ENCODE results near the gene IFITM10. TPM values are rescaled to one million over a fixed set of nuclear protein-coding genes. Genes with fewer than 3 reads are reported as not detected.

IFITM10 gene
- polyA plus RNA-seq, 1 of the 3 experiments (the other 2 are of a cell fraction): 0.21 TPM

DNA sequence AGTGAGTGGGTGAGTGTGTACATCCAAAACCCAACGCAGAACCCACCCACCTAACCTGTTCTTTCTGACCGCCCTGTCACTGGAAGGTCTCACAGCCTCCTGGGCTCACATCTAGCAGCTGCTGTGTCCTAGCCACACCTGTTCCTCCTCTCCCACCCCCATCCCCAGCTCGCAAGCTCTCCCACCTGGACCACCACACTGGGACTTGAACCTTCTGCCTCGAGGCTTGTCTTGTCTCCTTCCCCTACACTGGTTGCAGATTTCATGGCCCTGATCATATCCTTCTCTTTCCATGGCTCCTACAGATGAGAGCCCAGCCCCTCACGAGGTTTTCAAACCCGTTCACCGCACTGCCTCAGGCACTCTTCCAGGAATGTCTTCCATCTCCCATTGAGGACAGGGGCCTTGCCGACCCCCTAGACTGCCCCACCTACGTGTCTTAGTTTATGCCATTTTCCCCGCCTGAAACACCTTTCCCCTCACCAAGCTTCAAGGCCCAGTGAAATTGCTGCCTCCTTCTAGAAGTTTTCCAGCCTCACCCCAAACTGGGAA lies 6.7 kb downstream of the IFITM10 start:
- no peak overlapping the region for H3K9ac ChIP-seq
- no peaks in the 10 kb centered on the region for H3K9me3 ChIP-seq
- no peaks in the 10 kb centered on the region for H3K27me3 ChIP-seq (ENCODE audit: insufficient read depth)
- CTCF ChIA-PET: interaction anchor here (0.8 to 2.6 kb wide), 6 partner anchors 26 to 408 kb away, joined by 3 to 26 read pairs (median 9); no protein-coding TSS in a partner anchor
- no peaks in the 10 kb centered on the region for H4K20me1 ChIP-seq (ENCODE audit: insufficient read depth)
- H3K36me3 ChIP-seq (replicated peaks in 1 of 2; ENCODE audit: control insufficient read depth in 1 of 2, insufficient read depth in 2 of 2, low read length in 1 of 2): no peaks in the 10 kb centered on the region
- no peak overlapping the region for H2AFZ ChIP-seq (ENCODE audit: low read depth)
- no peak overlapping the region for H3K4me3 ChIP-seq (ENCODE audit: low read depth in 2 of 2, low read length in 1 of 2)
- no peak for DNase-seq
- TF ChIP-seq GATA2 (CRISPR knock-in tag; IDR thresholded peaks at IDR 0.05) (no peak), POLR2AphosphoS5 (IDR thresholded peaks at IDR 0.05; ENCODE audit: low read depth, low read length) (no peak), EZH2phosphoT487 (IDR thresholded peaks at IDR 0.05; ENCODE audit: borderline replicate concordance, low read depth) (no peak)
- peak overlapping the region in 1 of 2 experiments; percentile 92; a peak in 2 of 4 replicates for H3K27ac ChIP-seq (ENCODE audit: low read depth in 2 of 2, low read length in 1 of 2)
- POLR2A ChIA-PET: interaction anchor here (1.1 kb wide), 1 partner anchor 50 kb away, joined by 4 read pairs; no protein-coding TSS in a partner anchor
- H3K4me1 ChIP-seq (ENCODE audit: control insufficient read depth in 1 of 2, insufficient read depth in 2 of 2, low read depth in 1 of 2, low read length in 1 of 2): peaks cover 0 to 50% of the 10 kb centered on the region in 2 experiments; a peak in 1 of 4 replicates
- H3K79me2 ChIP-seq (ENCODE audit: insufficient read depth): no peaks in the 10 kb centered on the region
- H3K9me2 ChIP-seq: no peaks in the 10 kb centered on the region
- H3K4me2 ChIP-seq: no peak overlapping the region
- H3F3A ChIP-seq (replicated peaks; ENCODE audit: insufficient read depth): peaks cover 7% of the 10 kb centered on the region
- 64% methylated on average over 10 of the region's 10 CpGs for WGBS (ENCODE audit: low lambda C conversion rate)

DNA sequence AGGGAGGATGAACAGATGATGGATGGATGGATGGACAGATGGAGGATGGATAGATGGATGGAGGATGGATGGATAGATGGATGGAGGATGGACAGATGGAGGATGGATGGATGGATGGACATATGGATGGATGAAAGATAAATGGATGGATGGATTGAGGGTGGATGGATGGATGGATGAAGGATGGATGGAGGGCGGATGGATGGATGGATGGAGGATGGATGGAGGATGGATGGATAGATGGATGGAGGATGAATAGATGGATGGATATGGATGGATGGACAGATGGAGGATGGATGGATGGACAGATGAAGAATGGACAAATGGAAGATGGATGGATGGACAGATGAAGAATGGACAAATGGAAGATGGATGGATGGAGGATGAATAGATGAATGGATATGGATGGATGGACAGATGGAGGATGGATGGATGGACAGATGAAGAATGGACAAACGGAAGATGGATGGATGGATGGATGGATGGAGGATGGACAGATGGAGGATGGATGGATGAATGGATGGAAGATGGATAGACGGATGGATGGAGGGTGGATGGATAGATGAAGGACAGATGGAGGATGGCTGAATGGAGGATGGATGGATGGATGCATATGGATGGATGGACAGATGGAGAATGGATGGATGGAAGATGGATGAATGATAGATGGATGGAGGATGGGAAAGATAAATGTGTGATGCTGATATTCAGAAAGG lies 7.4 kb downstream of the IFITM10 start:
- Histone ChIP-seq H3K9me2 (no peaks in the 10 kb centered on the region), H3F3A (replicated peaks; ENCODE audit: insufficient read depth) (peaks cover 7% of the 10 kb centered on the region), H3K9ac (no peak overlapping the region), H3K36me3 (replicated peaks in 1 of 2; ENCODE audit: control insufficient read depth in 1 of 2, insufficient read depth in 2 of 2, low read length in 1 of 2) (no peaks in the 10 kb centered on the region), H3K27me3 (ENCODE audit: insufficient read depth) (no peaks in the 10 kb centered on the region), H3K4me3 (ENCODE audit: low read depth in 2 of 2, low read length in 1 of 2) (no peak overlapping the region), H2AFZ (ENCODE audit: low read depth) (no peak overlapping the region), H3K9me3 (no peaks in the 10 kb centered on the region), H3K79me2 (ENCODE audit: insufficient read depth) (no peaks in the 10 kb centered on the region), H3K4me2 (no peak overlapping the region), H4K20me1 (ENCODE audit: insufficient read depth) (no peaks in the 10 kb centered on the region), H3K27ac (ENCODE audit: low read depth in 2 of 2, low read length in 1 of 2) (peak overlapping the region in 1 of 2 experiments; percentile 92; a peak in 1 of 4 replicates), H3K4me1 (ENCODE audit: control insufficient read depth in 1 of 2, insufficient read depth in 2 of 2, low read depth in 1 of 2, low read length in 1 of 2) (peaks cover 0 to 48% of the 10 kb centered on the region in 2 experiments; a peak in 1 of 4 replicates)
- DNase-seq: no peak
- ChIA-PET CTCF (interaction anchor here (1.9 to 2.6 kb wide), 2 partner anchors 49 to 89 kb away, joined by 25 to 26 read pairs; no protein-coding TSS in a partner anchor), POLR2A (no interaction called here)
- WGBS (ENCODE audit: low lambda C conversion rate): 53% methylated on average over 3 of the region's 3 CpGs
- TF ChIP-seq EZH2phosphoT487 (IDR thresholded peaks at IDR 0.05; ENCODE audit: borderline replicate concordance, low read depth): no peak
- TF ChIP-seq YY1 (IDR thresholded peaks at IDR 0.05; ENCODE audit: low read depth): no peak
- TF ChIP-seq, protein P1, sequence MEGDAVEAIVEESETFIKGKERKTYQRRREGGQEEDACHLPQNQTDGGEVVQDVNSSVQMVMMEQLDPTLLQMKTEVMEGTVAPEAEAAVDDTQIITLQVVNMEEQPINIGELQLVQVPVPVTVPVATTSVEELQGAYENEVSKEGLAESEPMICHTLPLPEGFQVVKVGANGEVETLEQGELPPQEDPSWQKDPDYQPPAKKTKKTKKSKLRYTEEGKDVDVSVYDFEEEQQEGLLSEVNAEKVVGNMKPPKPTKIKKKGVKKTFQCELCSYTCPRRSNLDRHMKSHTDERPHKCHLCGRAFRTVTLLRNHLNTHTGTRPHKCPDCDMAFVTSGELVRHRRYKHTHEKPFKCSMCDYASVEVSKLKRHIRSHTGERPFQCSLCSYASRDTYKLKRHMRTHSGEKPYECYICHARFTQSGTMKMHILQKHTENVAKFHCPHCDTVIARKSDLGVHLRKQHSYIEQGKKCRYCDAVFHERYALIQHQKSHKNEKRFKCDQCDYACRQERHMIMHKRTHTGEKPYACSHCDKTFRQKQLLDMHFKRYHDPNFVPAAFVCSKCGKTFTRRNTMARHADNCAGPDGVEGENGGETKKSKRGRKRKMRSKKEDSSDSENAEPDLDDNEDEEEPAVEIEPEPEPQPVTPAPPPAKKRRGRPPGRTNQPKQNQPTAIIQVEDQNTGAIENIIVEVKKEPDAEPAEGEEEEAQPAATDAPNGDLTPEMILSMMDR (IDR thresholded peaks at IDR 0.05): no peak
- TF ChIP-seq, protein P2, sequence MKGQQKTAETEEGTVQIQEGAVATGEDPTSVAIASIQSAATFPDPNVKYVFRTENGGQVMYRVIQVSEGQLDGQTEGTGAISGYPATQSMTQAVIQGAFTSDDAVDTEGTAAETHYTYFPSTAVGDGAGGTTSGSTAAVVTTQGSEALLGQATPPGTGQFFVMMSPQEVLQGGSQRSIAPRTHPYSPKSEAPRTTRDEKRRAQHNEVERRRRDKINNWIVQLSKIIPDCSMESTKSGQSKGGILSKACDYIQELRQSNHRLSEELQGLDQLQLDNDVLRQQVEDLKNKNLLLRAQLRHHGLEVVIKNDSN (IDR thresholded peaks at IDR 0.05; ENCODE audit: borderline replicate concordance, low read depth): no peak
- no peak for TF ChIP-seq MEF2A (IDR thresholded peaks at IDR 0.05; ENCODE audit: borderline replicate concordance, low read depth)
- TF ChIP-seq, protein P3, sequence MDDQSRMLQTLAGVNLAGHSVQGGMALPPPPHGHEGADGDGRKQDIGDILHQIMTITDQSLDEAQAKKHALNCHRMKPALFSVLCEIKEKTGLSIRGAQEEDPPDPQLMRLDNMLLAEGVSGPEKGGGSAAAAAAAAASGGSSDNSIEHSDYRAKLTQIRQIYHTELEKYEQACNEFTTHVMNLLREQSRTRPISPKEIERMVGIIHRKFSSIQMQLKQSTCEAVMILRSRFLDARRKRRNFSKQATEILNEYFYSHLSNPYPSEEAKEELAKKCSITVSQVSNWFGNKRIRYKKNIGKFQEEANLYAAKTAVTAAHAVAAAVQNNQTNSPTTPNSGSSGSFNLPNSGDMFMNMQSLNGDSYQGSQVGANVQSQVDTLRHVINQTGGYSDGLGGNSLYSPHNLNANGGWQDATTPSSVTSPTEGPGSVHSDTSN (IDR thresholded peaks at IDR 0.05): no peak
- TF ChIP-seq SMC3 (IDR thresholded peaks at IDR 0.05; ENCODE audit: low read depth, low read length): no peak
- TF ChIP-seq MXI1 (IDR thresholded peaks at IDR 0.05; ENCODE audit: low read depth, low read length): no peak
- TF ChIP-seq RXRA (IDR thresholded peaks at IDR 0.05; ENCODE audit: borderline replicate concordance, low read depth): no peak

All from SK-N-SH (cell line).